ENCODE data around the gene TMEM167B.
"Not testable (repeated sequence)": the region's sequence is repeated elsewhere in the genome, so short reads cannot be mapped to it uniquely, and the experiment has no call there.

TMEM167B gene

GRCh38 chr1:109090196-109091077, at the start of gene TMEM167B:
TMEM167B (plus strand) TSS chr1:109090764; CDS start chr1:109090873, 109 bp downstream.
- DNase-seq: peak; percentile 90

- DNase-seq: peak; percentile 18
These were observed 49.5 kb upstream of the TMEM167B start for GRCh38 chr1:109040989-109041620.

- DNase-seq: peak; percentile 97
These were observed 48.7 kb upstream of the TMEM167B start, which contains the start of gene WDR47 for GRCh38 chr1:109041621-109042468. WDR47 (minus strand) TSS chr1:109042102; CDS start chr1:109023512, 18,590 bp downstream.

DNA sequence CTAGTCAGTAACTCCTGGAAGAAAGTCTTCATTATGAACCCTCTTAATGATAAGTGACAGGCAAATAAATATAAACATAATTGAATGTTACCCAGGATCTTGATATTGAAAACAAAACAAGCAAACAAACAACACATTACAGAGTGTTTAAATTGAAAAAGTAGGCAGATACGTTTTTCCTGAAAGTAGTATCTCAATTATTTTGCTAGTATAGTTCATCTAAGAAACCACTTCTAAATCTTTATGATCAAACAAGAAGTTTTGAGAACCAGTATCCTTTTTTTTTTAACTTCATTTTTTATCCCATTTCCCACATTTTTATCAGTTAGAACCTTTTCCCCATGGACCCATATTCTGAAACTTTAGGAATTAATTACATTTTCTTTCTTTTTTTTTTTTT, 45.0 kb upstream of the TMEM167B start:
- no peak for DNase-seq

- DNase-seq: no peak
These were observed 43.9 kb upstream of the TMEM167B start for GRCh38 chr1:109046671-109047070.

- DNase-seq: no peak
These were observed 43.2 kb upstream of the TMEM167B start for GRCh38 chr1:109047339-109047738.

DNA sequence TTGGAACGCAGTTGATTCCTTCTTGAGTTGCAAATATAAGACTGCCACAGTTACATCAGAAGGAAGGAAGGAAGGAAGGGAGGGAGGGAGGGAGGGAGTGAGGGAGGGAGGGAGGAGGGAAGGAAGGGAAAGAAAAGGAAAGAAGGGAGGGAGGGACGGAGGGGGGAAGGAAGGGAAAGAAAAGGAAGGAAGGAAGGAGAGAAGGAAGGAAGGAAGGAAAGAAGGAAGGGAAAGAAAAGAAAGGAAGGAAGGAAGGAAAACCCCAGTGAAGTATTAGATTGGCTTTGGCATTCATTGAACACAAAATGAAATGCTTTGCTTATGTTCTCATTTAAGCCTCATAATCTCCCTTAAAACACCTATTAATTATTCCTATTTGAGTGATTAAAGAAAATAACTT, 42.2 kb upstream of the TMEM167B start:
- DNase-seq: no peak

DNA sequence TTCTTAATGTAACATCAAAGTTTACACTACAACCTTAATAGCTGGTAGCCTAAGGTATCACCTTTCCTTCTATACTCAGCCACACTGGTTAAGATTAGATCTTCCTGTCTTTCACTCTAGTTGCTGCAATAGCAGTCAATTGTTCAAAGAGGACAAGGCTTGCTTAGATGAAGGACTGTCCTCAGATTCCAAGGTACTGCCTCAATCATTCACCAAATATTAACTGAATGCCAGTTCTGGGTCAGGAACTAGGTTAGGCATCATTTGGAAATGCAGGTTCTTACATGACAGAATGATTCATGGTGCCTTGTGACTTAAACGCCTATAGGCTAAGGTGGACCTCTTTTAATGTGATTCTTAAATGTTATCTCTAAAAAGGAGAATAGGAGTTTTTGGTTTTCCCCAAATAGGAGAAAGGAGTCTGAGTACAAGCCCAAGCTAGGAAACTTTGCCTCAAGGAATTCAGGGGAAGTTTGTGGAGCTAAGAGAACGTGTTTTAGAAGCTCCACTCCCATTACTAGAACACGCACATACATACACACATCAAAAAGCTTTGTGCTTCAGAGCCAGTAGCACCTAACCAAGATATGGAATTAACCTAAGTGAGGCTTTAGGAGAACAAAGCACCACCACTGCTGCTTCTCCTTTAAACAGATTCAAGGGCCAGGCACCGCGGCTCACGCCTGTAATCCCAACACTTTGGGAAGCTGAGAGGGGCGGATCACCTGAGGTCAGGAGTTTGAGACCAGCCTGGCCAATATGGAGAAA, 40.2 kb upstream of the TMEM167B start:
- no peak for DNase-seq

DNA sequence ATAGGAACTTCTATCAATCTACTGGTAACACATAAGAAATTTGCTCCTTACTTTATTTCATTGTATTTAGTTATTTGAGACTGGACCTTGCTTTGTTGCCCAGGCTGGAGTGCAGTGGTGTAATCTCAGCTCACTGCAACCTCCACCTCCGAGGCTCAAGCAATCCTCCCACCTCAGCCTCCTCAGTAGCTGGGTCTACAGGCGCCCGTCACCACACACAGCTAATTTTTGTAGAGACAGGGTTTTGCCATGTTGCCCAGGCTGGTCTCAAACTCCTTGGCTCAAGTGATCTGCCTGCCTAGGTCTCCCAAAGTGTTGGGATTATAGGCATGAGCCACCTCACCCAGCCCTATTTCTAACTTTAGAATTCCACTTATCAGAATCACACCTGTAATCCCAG, 38.4 kb upstream of the TMEM167B start:
- not testable (repeated sequence) for DNase-seq

DNA sequence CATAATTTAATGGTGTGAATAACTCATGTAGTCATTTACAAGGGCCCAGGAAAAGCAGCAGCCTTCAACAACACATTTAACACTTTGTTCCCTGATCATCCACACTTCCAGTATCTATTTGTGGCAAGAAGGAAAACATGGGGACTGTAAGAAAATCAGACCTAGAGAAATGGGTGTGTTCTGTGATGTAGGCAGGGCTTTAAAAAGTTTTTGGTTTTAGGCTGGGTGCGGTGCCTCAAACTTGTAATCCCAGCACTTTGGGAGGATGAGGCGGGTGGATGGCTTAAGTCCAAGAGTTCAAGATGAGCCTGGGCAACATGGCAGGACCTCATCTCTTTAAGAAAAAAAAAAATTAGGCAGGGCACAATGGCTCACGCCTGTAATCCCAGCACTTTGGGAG, 34.5 kb upstream of the TMEM167B start:
- no peak for DNase-seq

DNA sequence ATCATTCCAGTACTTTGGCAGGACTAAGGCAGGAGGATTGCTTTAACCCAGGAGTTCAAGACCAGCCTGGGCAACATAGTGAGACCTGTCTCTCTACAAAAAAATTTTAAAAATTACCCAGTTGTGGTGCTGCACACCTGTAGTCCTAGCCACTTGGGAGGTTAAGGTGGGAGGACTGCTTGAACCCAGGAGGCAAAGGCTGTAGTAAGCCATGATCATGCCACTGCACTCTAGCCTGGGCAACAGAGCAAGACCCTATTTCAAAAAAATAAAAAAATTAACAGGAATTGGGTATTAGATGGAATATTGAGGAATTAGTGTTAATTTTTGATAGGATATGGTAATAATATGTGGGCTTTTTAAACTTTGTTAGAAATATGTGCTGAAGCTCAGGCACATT, 31.5 kb upstream of the TMEM167B start:
- DNase-seq: no peak

- no peak for DNase-seq
These were observed 29.9 kb upstream of the TMEM167B start for GRCh38 chr1:109060707-109061106.

DNA sequence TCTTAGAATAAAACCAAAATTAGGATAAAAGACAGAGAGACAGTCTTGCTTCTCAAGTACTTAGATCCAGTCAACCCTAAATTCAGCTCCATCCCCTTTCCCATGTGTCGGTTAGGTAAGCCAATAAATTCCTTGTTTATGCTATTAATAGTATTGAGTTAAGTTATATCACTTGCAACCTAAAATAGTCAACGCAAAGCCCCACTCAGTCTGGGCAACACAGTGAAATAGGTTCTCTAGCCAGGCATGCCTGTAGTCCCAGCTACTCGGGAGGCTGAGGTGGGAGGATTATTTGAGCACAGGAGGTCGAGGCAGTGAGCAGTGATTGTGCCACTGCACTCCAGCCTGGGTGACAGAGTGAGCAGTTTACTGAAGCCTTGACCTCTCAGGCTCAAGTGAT, 29.4 kb upstream of the TMEM167B start:
- DNase-seq: no peak

DNA sequence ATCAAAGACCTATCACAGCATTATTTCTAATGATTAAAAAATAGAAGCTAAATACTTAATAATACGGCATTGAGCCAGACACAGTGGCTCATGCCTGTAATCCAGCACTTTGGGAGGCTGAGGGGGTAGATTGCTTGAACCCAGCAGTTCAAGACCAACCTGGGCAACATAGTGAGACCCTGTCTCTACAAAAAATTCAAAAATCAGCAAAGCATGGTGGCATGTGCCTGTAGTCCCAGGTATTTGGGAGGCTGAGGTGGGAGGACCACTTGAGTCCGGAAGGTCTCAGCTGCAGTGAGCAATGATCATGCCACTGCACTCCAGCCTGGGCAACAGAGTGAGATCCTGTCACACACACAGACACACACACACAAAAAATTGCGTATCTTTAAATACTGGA, 25.4 kb upstream of the TMEM167B start:
- DNase-seq: no peak

DNA sequence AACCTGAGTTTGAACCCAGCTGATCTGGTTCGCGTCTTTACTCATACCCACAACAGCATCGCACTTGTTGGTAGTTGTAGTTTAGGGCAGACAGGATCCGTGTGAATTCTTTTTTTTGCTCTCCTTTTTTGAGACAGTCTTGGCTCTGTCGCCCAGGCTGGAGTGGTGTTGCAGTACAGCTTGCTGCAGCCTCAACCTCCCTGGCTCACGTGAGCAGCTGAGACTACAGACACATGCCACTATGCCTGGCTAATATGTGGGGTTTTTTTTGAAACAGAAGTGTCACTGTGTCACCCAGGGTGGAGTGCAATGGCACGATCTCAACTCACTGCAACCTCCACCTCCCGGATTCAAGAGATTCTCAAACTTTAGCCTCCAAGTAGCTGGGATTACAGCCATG, 22.7 kb upstream of the TMEM167B start:
- no peak for DNase-seq

DNA sequence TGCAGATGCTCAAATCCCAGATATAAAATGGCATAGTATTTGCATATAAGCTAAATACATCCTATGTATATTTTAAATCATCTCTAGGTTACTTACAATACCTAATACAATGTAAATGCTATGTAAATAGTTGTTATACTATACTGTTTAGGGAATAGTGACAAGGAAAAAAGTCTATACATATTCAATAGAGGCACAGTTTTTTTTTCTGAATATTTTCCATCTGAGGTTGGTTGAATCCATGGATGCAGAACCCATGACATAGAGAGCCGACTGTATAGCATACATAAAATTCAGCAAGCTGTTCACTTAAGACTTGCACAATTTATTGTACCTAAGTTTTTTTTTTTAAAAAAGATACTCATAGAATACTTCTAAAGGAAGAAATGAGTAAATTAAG, 21.3 kb upstream of the TMEM167B start:
- DNase-seq: no peak

DNA sequence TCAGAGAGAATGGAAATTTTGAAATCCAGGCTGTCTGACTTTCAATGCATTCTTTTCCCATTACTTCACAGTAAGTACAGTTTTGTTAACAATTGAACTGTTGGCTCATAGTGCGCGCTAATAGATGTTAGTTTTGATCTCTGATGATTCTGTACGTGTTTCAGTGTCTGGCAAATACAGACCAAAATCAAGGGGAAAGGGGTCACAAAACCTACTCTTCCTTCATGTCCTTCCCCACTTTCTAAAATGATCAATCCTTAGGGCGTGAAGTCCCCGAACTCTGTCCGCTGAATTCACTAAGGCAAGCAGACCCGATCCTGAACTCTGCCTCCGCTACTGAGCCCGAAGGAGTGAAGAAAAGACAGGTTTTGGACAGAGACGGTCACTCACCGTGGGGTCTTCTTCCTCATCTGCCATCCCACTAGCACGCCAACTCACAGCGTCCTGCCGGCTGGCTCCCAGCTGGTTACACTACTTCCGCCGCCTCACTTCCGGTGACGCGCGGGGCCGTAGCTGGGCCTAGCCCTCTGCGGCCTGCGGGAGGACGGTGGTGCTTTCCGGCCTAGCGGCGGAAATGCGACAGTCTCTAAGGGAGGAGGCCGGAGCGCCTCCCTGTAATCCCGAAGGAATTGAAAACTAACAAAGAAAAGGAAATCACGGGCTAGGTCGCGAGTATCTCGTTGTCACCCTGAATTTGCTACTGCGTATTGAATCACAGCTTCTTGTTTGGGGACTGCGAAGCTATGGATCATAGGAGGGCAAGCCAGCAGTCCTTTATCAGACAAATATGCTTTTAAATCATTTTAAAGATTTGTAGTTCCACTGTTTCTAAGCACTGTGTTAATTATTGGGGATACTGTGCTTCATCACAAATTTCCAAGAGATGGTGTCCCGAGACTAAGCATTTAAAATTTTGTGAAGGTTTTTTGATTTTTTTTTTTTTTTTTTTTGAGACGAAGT, 14.8 kb upstream of the TMEM167B start, which contains the start of gene TAF13:
TAF13 (minus strand) TSS at position 473 of the 960 bp plus-strand sequence; CDS start at position 417, 56 bp downstream.
- peak; percentile 88 for DNase-seq

GRCh38 chr1:109078317-109078716, 12.2 kb upstream of the TMEM167B start:
- no peak for DNase-seq

DNA sequence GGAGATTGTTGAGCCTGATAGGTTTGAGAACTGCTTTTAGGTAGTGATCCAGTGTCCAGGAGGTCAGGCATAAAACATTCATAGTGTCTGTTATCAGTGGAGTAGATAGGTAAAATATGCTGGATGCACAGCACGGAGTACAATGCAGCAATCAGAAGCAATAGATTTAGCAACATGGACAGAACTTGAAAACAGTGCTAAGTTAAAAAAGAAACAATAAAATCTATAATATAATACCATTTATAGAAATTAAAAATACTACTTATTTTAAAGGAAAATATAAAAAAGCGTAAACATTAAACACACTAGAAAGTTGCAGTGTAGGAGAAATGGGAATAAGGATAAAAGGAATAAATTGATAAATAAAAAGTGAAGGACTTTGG, 11.3 kb upstream of the TMEM167B start:
- no peak for DNase-seq

DNA sequence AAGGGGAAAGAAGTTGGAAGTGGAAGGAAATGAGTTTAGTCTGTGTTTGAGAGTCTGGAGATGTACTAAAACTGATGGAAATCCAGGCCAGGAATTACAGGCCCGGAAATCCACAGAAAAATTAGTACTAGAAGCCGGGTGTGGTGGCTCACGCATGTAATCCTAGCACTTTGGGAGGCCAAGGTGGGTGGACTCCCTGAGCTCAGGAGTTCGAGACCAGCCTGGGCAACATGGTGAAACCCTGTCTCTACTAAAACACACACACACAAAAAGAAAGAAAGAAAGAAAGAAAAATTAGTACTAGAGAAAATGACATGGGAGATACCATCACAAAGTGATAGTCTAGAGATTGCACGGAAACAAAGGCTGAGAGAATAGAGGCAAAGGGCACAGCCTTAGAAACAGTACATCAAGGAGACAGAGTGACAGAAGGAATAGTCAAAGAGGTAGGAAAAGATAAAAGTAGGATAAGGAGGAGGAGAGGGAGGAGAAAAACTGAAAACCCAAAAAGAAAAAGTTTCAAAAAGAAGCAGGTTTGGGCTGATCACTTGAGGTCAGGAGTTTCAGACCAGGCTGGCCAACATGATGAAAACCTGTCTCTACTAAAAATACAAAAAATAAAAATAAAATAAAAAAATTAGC, 10.0 kb upstream of the TMEM167B start:
- DNase-seq: no peak

DNA sequence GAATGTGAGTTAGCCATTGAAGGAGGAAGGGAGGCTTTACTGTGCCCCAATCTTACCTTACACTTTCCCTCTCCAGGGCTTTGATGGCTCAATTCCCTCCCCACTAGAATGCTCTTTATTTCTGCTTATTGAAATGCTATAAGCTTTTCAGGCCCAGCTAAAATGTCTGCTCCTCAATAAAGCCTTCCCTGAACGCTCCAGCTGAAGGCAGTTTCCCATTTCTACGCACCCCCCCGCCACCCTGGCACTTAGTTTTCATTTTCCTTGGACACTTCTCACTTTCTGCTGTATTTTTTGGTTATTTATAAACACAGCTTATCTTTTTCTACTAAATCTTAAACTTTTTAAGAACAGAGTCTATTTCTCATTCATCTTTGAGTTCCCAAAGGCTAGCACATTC, 7.1 kb upstream of the TMEM167B start:
- no peak for DNase-seq
